K562 (cell line): ENCODE data around the gene NOP16. TPM values are rescaled to one million over a fixed set of nuclear protein-coding genes. Genes with fewer than 3 reads are reported as not detected.
A peak's percentile ranks its signal among the peaks of the same experiment; 100 is the strongest.

Source experiments
- BRF1 ChIP-seq: IDR thresholded peaks from 3 replicates; pipeline ENCODE4 v1.6.1; 2011; ENCODE audit warnings: borderline replicate concordance, mild to moderate bottlenecking; ENCODE audit not compliant: insufficient read length; ENCODE audit errors: extremely low read depth
- CHAMP1 ChIP-seq: fragments of 450-650 bp; IDR thresholded peaks from 2 replicates; pipeline ENCODE4 v1.6.1; 2016; ENCODE audit warnings: mild to moderate bottlenecking
- CTBP1 ChIP-seq: fragments of 450-650 bp; IDR thresholded peaks from 2 replicates; pipeline ENCODE4 v1.6.1; 2016; ENCODE audit warnings: borderline replicate concordance
- EWSR1 ChIP-seq: fragments of 450-650 bp; IDR thresholded peaks from 2 replicates; pipeline ENCODE4 v1.6.1; 2018; ENCODE audit warnings: borderline replicate concordance, mild to moderate bottlenecking, low read depth, moderate library complexity; ENCODE audit not compliant: partially characterized antibody
- HNRNPL ChIP-seq: fragments of 200-400 bp; formaldehyde crosslinking; IDR thresholded peaks from 2 replicates; pipeline ENCODE4 v1.6.1; 2017; ENCODE audit warnings: low read depth, mild to moderate bottlenecking, low read length
- L3MBTL2 ChIP-seq: fragments of 450-650 bp; IDR thresholded peaks from 2 replicates; pipeline ENCODE4 v1.6.1; 2016; ENCODE audit warnings: mild to moderate bottlenecking, moderate library complexity
- MCM5 ChIP-seq: fragments of 450-650 bp; IDR thresholded peaks from 2 replicates; pipeline ENCODE4 v1.6.1; 2016; ENCODE audit warnings: low read depth
- MEIS2 ChIP-seq: fragments of 450-650 bp; IDR thresholded peaks from 2 replicates; pipeline ENCODE4 v1.6.1; 2014; ENCODE audit warnings: mild to moderate bottlenecking; ENCODE audit not compliant: partially characterized antibody
- SAFB ChIP-seq: fragments of 200-400 bp; formaldehyde crosslinking; IDR thresholded peaks from 2 replicates; pipeline ENCODE4 v1.6.1; 2017; ENCODE audit warnings: low read depth, low read length, borderline replicate concordance
- SREBF1 ChIP-seq: fragments of 150-350 bp; IDR thresholded peaks from 2 replicates; pipeline ENCODE4 v1.6.1; 2014; ENCODE audit warnings: antibody characterized with exemption, low read depth, low read length, borderline replicate concordance
- U2AF2 ChIP-seq: fragments of 200-400 bp; formaldehyde crosslinking; optimal IDR thresholded peaks from 2 replicates; pipeline ENCODE3; 2017; ENCODE audit warnings: low read depth, mild to moderate bottlenecking, low read length
- ZMIZ1 ChIP-seq, 2 experiments: fragments of 150-350 bp in 1 of 2; IDR thresholded peaks; 2 replicates each; pipeline ENCODE4 v1.6.1; 2012 to 2016; ENCODE audit warnings: low read depth in 2 of 2, low read length in 2 of 2, mild to moderate bottlenecking in 1 of 2, moderate library complexity in 1 of 2
- ZNF197 ChIP-seq: fragments of 200-800 bp; sonication (Bioruptor generic); IDR thresholded peaks from 2 replicates; pipeline ENCODE4 v1.6.1; 2016; ENCODE audit warnings: low read depth, missing genetic modification characterization, missing compliant biosample characterization
- ZNF398 ChIP-seq: fragments of 250-450 bp; sonication (Bioruptor Pico); IDR thresholded peaks from 2 replicates; pipeline ENCODE4 v1.8.0; 2021; ENCODE audit warnings: moderate library complexity, mild to moderate bottlenecking, inconsistent platforms
- polyA plus RNA-seq, 8 experiments: library from polyadenylated mRNA; depleted of rRNA in 4 of 8; stranded (reverse) in 5 of 8; unstranded in 3 of 8; fragments of >200 nt; fragmentation: Nextera tagmentation in 2 of 8; fragmentation: Illumina TruSeq in 1 of 8; extraction: Ambion mirVana in 2 of 8; extraction: Trizol in 1 of 8; gene quantifications; 2 replicates each; pipeline versions ENCODE4 v1.2.1 to v1.2.3, GENCODE V29; 2011 to 2014; ENCODE audit warnings: inconsistent platforms in 1 of 8, missing spikeins in 1 of 8
- total RNA-seq, 7 experiments: library from RNA; depleted of rRNA in 6 of 7; stranded (reverse); fragments of >200 nt in 6 of 7; fragmentation: Illumina TruSeq in 2 of 7; extraction: Trizol in 2 of 7; gene quantifications; 2 replicates each; pipeline versions ENCODE4 v1.2.1 to v1.2.3, GENCODE V29; 2011 to 2021; ENCODE audit warnings: low replicate concordance in 1 of 7
- TF ChIP-seq, protein P1 (sequence below): fragments of 450-650 bp; IDR thresholded peaks from 2 replicates; pipeline ENCODE4 v1.6.1; 2018; ENCODE audit not compliant: partially characterized antibody

Gene NOP16
- total and polyA plus RNA-seq, 9 of the 15 experiments (the other 6 are each of a cell fraction or from before 2014, with no cell fraction given) = 92.5 to 342 (median 148) TPM

DNA sequence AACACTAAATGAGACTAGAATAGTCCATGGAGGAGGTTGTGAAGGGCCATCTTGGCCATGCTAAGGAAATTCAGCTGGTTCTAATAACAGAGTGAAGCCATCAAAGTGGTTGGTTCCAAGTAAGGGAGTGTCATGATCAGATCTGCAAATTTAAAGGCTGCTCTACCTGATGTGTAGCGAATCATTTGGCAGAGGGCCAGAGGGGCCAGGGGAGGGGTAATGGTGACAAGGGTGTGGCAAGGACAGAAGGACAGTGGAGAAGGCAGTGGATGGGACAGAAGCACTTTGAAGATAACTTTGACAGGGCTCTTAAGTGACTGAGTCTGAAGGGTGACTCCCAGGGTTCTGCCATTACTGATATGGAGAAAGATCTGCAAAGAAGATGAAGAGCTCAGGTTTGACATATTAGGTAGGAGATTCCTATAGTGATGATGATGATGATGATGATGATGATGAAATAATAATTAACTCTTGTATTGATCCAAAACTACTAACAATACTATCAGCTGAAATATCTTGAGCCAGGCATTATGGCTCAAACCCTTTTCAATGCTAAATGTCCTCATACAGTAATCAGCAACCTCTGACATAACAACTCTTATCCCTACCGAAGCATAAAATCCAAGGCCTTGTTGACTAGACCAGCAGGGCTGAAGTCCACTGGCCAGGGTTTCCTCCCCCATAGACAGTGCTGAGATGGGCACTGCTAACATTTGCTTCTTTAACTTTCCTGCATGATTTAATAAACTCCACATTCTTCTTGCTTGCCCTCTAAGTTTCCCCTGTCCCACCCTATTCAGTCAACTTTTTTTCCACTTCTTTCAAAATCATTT lies 46.9 kb downstream of the NOP16 start (continued):
- TF ChIP-seq ZMIZ1 (IDR thresholded peaks at IDR 0.05; ENCODE audit: low read depth in 2 of 2, low read length in 2 of 2) = no peak
- TF ChIP-seq HNRNPL = no peak
- peak; percentile 83 for TF ChIP-seq CTBP1
- TF ChIP-seq U2AF2 = no peak
- no peak for TF ChIP-seq MCM5
- TF ChIP-seq SAFB = no peak
- TF ChIP-seq SREBF1 = no peak
- TF ChIP-seq CHAMP1 = no peak
- TF ChIP-seq L3MBTL2 = no peak
- TF ChIP-seq ZNF197 (CRISPR knock-in tag) = no peak
- no peak for TF ChIP-seq EWSR1
- TF ChIP-seq ZNF398 (CRISPR knock-in tag) = no peak
- TF ChIP-seq MEIS2 = peak; percentile 28
- no peak for TF ChIP-seq BRF1
- TF ChIP-seq, protein P1, sequence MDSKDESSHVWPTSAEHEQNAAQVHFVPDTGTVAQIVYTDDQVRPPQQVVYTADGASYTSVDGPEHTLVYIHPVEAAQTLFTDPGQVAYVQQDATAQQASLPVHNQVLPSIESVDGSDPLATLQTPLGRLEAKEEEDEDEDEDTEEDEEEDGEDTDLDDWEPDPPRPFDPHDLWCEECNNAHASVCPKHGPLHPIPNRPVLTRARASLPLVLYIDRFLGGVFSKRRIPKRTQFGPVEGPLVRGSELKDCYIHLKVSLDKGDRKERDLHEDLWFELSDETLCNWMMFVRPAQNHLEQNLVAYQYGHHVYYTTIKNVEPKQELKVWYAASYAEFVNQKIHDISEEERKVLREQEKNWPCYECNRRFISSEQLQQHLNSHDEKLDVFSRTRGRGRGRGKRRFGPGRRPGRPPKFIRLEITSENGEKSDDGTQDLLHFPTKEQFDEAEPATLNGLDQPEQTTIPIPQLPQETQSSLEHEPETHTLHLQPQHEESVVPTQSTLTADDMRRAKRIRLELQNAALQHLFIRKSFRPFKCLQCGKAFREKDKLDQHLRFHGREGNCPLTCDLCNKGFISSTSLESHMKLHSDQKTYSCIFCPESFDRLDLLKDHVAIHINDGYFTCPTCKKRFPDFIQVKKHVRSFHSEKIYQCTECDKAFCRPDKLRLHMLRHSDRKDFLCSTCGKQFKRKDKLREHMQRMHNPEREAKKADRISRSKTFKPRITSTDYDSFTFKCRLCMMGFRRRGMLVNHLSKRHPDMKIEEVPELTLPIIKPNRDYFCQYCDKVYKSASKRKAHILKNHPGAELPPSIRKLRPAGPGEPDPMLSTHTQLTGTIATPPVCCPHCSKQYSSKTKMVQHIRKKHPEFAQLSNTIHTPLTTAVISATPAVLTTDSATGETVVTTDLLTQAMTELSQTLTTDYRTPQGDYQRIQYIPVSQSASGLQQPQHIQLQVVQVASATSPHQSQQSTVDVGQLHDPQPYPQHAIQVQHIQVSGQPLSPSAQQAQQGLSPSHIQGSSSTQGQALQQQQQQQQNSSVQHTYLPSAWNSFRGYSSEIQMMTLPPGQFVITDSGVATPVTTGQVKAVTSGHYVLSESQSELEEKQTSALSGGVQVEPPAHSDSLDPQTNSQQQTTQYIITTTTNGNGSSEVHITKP = peak; percentile 65
